K562 (cell line): ENCODE data around the gene TNPO2. TPM values are rescaled to one million over a fixed set of nuclear protein-coding genes. Genes with fewer than 3 reads are reported as not detected.

ENCODE experiments used
- ARHGAP35 ChIP-seq: fragments of 450-650 bp; IDR thresholded peaks from 2 replicates; pipeline ENCODE4 v1.6.1; 2018; ENCODE audit not compliant: partially characterized antibody
- ARNT ChIP-seq, 2 experiments: fragments of 450-650 bp; IDR thresholded peaks; 2 replicates each; pipeline ENCODE4 v1.6.1; 2016; ENCODE audit warnings: mild to moderate bottlenecking in 1 of 2
- BCL6 ChIP-seq: fragments of 250-450 bp; sonication (Bioruptor Pico); IDR thresholded peaks from 2 replicates; pipeline ENCODE4 v1.4.0; 2020
- SNIP1 ChIP-seq: fragments of 450-650 bp; IDR thresholded peaks from 2 replicates; pipeline ENCODE4 v1.7.1; 2017; ENCODE audit warnings: low read depth, mild to moderate bottlenecking
- SRF ChIP-seq, 2 experiments: fragments of 250-450, 450-650 bp in 1 of 2; sonication (Bioruptor Pico) in 1 of 2; sonication (generic) in 1 of 2; formaldehyde crosslinking; IDR thresholded peaks; 2 replicates each; pipeline versions ENCODE4 v1.5.0 to v1.5.1; 2020 to 2022; ENCODE audit warnings: mild to moderate bottlenecking in 1 of 2, missing genetic modification reagents in 1 of 2
- ZNF24 ChIP-seq: fragments of 450-650 bp; IDR thresholded peaks from 2 replicates; pipeline ENCODE4 v1.6.1; 2016
- ZNF445 ChIP-seq: fragments of 250-450 bp; sonication (Bioruptor Pico); IDR thresholded peaks from 2 replicates; pipeline ENCODE4 v1.4.0; 2020; ENCODE audit warnings: low read depth, mild to moderate bottlenecking, moderate library complexity
- ZNF76 ChIP-seq: fragments of 250-450 bp; sonication (Bioruptor Pico); IDR thresholded peaks from 2 replicates; pipeline ENCODE4 v1.4.0; 2020; ENCODE audit warnings: mild to moderate bottlenecking, moderate library complexity, borderline replicate concordance
- ZSCAN32 ChIP-seq: fragments of 450-650 bp; formaldehyde crosslinking; IDR thresholded peaks from 2 replicates; pipeline ENCODE4 v1.4.0; 2020; ENCODE audit warnings: mild to moderate bottlenecking, moderate library complexity
- polyA plus RNA-seq, 8 experiments: library from polyadenylated mRNA; depleted of rRNA in 4 of 8; stranded (reverse) in 5 of 8; unstranded in 3 of 8; fragments of >200 nt; fragmentation: Nextera tagmentation in 2 of 8; fragmentation: Illumina TruSeq in 1 of 8; extraction: Ambion mirVana in 2 of 8; extraction: Trizol in 1 of 8; gene quantifications; 2 replicates each; pipeline versions ENCODE4 v1.2.1 to v1.2.3, GENCODE V29; 2011 to 2014; ENCODE audit warnings: inconsistent platforms in 1 of 8, missing spikeins in 1 of 8
- total RNA-seq, 7 experiments: library from RNA; depleted of rRNA in 6 of 7; stranded (reverse); fragments of >200 nt in 6 of 7; fragmentation: Illumina TruSeq in 2 of 7; extraction: Trizol in 2 of 7; gene quantifications; 2 replicates each; pipeline versions ENCODE4 v1.2.1 to v1.2.3, GENCODE V29; 2011 to 2021; ENCODE audit warnings: low replicate concordance in 1 of 7
- TF ChIP-seq, protein P1 (sequence below): fragments of 250-450 bp; sonication (Bioruptor Pico); IDR thresholded peaks from 2 replicates; pipeline ENCODE4 v1.5.0; 2021; ENCODE audit warnings: mild to moderate bottlenecking, borderline replicate concordance
- TF ChIP-seq, protein P2 (sequence below): sonication (generic); formaldehyde crosslinking; IDR thresholded peaks from 2 replicates; pipeline ENCODE4 v1.9.0; 2022; ENCODE audit warnings: mild to moderate bottlenecking, missing genetic modification reagents
- TF ChIP-seq, protein P3 (sequence below): fragments of 250-450 bp; sonication (Bioruptor Pico); IDR thresholded peaks from 2 replicates; pipeline ENCODE4 v1.4.0; 2020; ENCODE audit warnings: mild to moderate bottlenecking
- TF ChIP-seq, protein P4 (sequence below): IDR thresholded peaks from 2 replicates; pipeline ENCODE4 v1.6.1; 2014; ENCODE audit warnings: antibody characterized with exemption
- TF ChIP-seq, protein P5 (sequence below): IDR thresholded peaks from 2 replicates; pipeline ENCODE4 v1.6.1; 2012; ENCODE audit warnings: low read depth, low read length, improper control_type of control experiment, borderline replicate concordance
- TF ChIP-seq, protein P6 (sequence below), 3 experiments: fragments of 200-800 bp in 1 of 3; sonication (Bioruptor generic) in 1 of 3; sonication (generic) in 1 of 3; formaldehyde crosslinking in 1 of 3; IDR thresholded peaks; 2 replicates each; pipeline versions ENCODE4 v1.6.1 to v1.8.0; 2016 to 2022; ENCODE audit warnings: mild to moderate bottlenecking in 2 of 3, missing compliant biosample characterization in 2 of 3, missing genetic modification characterization in 2 of 3, missing genetic modification reagents in 1 of 3
- TF ChIP-seq, protein P7 (sequence below): fragments of 250-450 bp; sonication (Bioruptor Pico); IDR thresholded peaks from 2 replicates; pipeline ENCODE4 v1.8.0; 2021; ENCODE audit warnings: borderline replicate concordance, mild to moderate bottlenecking, moderate library complexity; ENCODE audit not compliant: poor library complexity, severe bottlenecking

Gene TNPO2
- total and polyA plus RNA-seq, 9 of the 15 experiments (the other 6 are each of a cell fraction or from before 2014, with no cell fraction given): 6.0 to 126 (median 53.8) TPM

DNA sequence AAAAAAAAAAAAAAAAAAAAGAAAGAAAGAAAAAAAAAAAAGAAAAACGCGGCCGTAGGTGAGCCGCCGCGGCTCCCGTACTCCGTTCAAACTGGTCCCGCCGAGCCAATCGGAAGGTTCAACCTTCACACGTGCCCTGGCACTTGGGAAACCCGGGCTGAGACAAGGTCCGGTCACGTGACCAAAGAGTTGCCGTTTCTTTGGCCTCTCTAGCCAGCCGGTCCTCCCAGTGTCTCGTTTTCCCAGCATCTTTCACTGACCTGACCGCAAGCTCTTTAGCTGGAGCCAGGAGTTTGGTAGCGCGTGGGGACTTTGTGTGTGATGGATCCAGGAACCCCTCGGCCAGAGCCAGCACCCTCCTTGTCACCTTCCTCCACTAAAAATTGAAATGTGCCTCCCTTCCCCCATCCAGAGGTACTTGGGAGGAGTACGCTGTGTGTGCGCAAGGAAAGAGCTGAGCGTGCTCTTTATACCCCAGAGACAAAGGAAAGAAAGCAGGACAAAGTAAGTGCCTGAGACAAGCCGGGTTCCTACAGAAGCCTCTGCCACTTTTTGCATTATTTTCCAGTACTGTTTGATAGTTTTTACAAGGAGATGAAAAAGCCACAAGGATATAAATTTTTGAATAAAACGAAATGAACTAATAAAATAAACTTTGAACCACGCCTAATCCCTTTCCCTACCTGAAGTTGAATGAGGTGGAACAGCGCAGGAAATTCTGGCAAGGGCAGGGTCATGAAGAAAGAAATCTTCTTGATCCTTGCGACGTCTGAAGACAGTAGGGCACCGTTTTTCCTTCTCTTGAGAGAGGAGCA, 959 bp downstream of the TNPO2 start (continued):
- TF ChIP-seq, protein P1, sequence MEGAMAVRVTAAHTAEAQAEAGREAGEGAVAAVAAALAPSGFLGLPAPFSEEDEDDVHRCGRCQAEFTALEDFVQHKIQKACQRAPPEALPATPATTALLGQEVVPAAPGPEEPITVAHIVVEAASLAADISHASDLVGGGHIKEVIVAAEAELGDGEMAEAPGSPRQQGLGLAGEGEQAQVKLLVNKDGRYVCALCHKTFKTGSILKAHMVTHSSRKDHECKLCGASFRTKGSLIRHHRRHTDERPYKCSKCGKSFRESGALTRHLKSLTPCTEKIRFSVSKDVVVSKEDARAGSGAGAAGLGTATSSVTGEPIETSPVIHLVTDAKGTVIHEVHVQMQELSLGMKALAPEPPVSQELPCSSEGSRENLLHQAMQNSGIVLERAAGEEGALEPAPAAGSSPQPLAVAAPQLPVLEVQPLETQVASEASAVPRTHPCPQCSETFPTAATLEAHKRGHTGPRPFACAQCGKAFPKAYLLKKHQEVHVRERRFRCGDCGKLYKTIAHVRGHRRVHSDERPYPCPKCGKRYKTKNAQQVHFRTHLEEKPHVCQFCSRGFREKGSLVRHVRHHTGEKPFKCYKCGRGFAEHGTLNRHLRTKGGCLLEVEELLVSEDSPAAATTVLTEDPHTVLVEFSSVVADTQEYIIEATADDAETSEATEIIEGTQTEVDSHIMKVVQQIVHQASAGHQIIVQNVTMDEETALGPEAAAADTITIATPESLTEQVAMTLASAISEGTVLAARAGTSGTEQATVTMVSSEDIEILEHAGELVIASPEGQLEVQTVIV (CRISPR knock-in tag): no peak
- TF ChIP-seq ZSCAN32 (CRISPR knock-in tag) (no peak), ZNF24 (no peak), BCL6 (CRISPR knock-in tag) (no peak), ZNF445 (no peak), SNIP1 (peak; percentile 92), ARNT (IDR thresholded peaks at IDR 0.05) (peak; percentile 75 to 78), SRF (CRISPR knock-in tag; IDR thresholded peaks at IDR 0.05) (no peak), ZNF76 (CRISPR knock-in tag) (no peak), ARHGAP35 (no peak)
- TF ChIP-seq, protein P2, sequence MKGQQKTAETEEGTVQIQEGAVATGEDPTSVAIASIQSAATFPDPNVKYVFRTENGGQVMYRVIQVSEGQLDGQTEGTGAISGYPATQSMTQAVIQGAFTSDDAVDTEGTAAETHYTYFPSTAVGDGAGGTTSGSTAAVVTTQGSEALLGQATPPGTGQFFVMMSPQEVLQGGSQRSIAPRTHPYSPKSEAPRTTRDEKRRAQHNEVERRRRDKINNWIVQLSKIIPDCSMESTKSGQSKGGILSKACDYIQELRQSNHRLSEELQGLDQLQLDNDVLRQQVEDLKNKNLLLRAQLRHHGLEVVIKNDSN (CRISPR knock-in tag): peak; percentile 97
- TF ChIP-seq, protein P3, sequence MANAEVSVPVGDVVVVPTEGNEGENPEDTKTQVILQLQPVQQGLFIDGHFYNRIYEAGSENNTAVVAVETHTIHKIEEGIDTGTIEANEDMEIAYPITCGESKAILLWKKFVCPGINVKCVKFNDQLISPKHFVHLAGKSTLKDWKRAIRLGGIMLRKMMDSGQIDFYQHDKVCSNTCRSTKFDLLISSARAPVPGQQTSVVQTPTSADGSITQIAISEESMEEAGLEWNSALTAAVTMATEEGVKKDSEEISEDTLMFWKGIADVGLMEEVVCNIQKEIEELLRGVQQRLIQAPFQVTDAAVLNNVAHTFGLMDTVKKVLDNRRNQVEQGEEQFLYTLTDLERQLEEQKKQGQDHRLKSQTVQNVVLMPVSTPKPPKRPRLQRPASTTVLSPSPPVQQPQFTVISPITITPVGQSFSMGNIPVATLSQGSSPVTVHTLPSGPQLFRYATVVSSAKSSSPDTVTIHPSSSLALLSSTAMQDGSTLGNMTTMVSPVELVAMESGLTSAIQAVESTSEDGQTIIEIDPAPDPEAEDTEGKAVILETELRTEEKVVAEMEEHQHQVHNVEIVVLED (CRISPR knock-in tag): peak; percentile 67
- TF ChIP-seq, protein P4, sequence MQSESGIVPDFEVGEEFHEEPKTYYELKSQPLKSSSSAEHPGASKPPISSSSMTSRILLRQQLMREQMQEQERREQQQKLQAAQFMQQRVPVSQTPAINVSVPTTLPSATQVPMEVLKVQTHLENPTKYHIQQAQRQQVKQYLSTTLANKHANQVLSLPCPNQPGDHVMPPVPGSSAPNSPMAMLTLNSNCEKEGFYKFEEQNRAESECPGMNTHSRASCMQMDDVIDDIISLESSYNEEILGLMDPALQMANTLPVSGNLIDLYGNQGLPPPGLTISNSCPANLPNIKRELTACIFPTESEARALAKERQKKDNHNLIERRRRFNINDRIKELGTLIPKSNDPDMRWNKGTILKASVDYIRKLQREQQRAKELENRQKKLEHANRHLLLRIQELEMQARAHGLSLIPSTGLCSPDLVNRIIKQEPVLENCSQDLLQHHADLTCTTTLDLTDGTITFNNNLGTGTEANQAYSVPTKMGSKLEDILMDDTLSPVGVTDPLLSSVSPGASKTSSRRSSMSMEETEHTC: peak; percentile 93
- TF ChIP-seq, protein P5, sequence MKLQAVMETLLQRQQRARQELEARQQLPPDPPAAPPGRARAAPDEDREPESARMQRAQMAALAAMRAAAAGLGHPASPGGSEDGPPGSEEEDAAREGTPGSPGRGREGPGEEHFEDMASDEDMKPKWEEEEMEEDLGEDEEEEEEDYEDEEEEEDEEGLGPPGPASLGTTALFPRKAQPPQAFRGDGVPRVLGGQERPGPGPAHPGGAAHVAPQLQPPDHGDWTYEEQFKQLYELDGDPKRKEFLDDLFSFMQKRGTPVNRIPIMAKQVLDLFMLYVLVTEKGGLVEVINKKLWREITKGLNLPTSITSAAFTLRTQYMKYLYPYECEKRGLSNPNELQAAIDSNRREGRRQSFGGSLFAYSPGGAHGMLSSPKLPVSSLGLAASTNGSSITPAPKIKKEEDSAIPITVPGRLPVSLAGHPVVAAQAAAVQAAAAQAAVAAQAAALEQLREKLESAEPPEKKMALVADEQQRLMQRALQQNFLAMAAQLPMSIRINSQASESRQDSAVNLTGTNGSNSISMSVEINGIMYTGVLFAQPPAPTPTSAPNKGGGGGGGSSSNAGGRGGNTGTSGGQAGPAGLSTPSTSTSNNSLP: no peak
- TF ChIP-seq, protein P6, sequence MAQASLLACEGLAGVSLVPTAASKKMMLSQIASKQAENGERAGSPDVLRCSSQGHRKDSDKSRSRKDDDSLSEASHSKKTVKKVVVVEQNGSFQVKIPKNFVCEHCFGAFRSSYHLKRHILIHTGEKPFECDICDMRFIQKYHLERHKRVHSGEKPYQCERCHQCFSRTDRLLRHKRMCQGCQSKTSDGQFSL (CRISPR knock-in tag; IDR thresholded peaks at IDR 0.05): no peak
- TF ChIP-seq, protein P6 (tag; IDR thresholded peaks at IDR 0.05): no peak
- TF ChIP-seq, protein P7, sequence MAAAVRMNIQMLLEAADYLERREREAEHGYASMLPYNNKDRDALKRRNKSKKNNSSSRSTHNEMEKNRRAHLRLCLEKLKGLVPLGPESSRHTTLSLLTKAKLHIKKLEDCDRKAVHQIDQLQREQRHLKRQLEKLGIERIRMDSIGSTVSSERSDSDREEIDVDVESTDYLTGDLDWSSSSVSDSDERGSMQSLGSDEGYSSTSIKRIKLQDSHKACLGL (CRISPR knock-in tag): peak; percentile 29
